HG02623 (cell line): ENCODE measurements around the gene TFCP2L1.

ENCODE experiments used
- ATAC-seq: cut with Tn5 transposase; IDR thresholded peaks from one replicate; pipeline ENCODE4 v1.9.1; 2021; ENCODE audit warnings: moderate library complexity; ENCODE audit not compliant: unreplicated experiment

TFCP2L1 gene

DNA sequence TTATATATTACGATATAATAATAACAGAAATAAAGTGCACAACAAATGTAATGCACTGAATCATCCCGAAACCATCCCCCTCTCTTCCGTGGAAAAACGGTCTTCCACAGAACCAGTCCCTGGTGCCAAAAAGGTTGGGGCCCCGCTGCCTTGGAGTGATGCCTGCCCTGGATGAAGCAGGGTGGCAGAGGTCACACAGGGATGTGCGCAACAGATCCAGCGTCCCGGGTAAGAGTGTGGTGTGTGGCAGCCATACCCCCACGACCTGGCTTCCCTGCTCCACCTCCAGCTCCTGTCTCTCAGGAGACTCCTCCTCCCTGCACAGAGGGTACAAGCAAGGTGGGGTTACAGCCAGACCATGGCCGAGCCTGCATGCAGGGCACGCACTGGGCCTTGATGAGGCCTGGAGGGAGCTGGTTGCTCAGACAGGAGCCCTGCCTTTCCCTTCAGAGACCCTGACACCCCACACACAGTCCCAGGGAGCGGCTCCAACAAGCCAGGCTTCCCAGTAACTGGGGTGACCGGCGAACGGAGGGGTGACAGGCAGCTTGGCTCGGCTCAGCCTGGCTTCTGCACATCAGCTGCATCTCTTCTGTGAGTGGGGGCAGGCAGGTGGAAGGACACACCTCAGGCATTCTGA, 41.1 kb downstream of the TFCP2L1 start:
- no peak for ATAC-seq

DNA sequence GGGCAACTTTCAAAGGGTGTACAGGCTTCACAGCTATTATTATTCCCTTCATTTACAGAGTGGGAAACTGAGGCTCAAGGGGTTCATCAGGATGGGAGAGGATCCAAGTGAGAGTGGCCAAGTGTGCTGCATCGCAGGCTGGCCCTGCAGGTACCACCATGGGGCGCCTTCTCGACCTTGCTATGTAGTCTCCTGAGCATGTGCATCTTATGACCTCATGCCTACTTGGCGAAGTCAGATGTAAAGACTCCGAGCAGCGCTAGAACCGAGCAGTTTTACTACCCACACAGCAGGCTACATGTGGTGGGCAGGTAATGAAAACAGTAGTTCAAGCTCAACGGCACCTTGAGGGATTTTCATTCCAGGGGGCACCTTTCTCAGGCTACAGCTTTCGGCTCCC, 42.0 kb downstream of the TFCP2L1 start:
- no peak for ATAC-seq

DNA sequence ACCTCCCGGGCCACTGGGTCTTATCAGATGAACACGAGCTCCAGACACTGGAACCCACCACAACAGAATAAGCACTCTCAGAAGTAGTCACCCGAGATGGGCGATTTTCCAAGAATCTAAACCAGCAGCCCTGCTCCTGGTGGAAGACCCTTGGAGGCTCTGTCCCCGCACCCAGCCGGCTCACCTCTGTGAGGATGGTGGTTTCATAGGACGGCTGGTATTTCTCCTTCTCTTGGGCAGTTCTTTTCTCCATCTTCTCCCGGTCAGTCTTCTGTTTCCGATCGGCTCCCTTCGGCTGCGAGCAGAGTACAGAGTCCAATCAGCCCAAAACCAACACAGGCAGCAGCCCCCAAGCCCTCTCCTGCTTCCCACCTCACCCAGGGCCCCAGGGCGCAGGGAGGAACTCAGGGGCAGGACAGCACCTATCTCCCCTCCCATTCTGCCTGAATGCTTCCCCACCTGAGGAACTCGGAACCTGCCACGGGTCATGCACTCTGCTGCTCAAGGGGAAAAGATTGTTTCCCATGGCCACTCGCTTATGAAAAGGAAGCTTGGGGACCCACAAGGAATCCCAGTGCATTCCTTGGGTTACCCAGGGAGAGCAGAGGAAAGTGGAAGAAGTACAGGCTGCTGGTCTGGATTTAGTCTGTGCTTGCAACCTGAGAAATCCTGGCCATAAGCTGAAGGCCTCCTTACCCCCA, 42.7 kb downstream of the TFCP2L1 start:
- no peak for ATAC-seq

DNA sequence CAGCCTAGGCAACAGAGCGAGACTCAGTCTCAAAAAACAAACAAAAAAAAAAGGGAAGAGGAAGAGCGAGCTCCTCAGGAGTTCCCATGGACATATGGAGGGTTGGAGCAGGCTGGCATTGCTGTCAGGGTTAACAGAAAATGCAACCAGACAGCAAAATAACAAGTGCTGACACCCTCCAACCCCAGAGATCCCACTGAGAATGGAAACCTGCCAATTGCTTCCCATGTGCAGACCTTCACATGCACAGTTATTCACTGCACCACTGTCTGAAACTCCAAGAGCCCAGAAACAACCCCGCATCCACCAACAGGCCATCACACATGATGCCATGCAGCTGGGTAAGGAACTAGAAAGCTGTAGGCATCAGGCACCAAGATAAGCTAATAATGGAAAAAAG, 43.5 kb downstream of the TFCP2L1 start:
- no peak for ATAC-seq

DNA sequence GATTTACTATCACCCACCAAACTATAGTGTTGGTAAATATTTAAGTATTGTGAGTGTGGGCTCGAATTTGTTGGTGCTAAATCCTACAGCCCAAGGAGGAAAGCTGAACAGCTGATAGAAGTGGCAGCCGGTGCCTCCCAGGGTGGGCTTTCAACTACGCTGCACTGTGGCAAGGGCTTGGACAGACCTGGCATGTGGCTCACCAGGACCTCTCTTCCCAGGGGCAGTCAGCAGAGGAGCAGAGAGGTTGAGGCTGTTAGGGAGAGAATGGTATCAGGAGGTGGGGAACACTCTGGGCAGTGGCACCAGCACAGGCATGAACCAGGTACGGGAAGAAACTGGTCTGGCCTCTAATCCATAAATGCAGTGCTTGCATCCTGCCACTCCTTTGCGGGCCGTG, 44.6 kb downstream of the TFCP2L1 start:
- no peak for ATAC-seq

DNA sequence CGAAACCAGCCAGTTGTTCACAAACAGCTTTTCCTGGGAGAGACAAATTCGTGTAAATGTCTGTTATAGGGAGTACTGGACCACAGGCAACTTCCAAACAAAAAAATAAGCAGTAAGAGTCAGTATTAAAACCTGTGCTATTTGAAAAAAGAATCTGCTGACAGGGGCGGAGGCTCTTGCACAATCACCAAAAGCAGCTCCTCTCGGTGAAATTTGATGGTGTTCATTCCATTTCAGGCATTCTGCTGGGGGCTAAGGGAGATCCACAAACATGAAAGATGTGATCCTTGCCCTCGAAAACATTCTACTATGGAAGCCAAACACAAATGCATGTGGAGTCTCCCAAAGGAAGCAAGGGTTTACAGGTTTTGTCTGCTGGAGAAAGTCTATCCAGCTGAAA, 45.0 kb downstream of the TFCP2L1 start:
- no peak for ATAC-seq

DNA sequence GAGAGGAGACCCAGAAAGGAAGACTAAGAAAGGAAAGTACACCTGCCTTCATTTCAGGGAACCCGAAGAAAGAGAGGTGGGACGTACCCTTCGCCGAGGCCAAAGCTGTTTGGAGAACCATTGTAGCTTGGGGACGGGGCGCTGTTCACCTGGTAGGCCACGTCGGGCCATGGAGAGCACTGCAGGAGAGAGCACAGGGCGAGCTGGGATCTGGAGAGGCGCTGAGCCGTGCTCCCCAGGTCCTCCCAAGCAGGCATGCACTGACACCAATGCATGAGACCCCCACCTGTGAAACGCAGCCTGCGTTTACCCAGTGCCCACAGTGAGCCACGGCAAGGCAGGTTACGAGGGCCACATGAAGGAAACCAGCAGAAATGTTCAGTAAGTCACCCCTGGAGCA, 45.5 kb downstream of the TFCP2L1 start:
- no peak for ATAC-seq

DNA sequence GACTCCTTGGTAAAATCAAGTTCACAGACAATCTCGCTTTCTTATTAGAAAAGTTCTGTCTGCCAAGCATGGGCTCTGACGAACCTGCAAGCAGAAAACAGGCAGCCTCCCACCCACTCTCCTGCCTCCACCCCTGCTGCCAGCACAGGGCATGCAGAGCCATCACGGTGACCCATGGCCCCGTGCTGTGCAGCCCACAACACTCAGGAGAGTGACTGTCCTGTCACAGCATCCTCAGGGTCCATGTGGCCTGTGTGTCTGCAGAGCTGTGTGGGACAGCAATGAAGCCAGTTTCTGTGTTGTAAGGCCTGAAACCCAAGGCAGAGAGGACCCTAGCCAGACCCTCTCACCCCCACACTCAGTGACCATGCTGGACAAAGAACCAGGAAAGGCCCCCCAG, 46.2 kb downstream of the TFCP2L1 start:
- no peak for ATAC-seq

DNA sequence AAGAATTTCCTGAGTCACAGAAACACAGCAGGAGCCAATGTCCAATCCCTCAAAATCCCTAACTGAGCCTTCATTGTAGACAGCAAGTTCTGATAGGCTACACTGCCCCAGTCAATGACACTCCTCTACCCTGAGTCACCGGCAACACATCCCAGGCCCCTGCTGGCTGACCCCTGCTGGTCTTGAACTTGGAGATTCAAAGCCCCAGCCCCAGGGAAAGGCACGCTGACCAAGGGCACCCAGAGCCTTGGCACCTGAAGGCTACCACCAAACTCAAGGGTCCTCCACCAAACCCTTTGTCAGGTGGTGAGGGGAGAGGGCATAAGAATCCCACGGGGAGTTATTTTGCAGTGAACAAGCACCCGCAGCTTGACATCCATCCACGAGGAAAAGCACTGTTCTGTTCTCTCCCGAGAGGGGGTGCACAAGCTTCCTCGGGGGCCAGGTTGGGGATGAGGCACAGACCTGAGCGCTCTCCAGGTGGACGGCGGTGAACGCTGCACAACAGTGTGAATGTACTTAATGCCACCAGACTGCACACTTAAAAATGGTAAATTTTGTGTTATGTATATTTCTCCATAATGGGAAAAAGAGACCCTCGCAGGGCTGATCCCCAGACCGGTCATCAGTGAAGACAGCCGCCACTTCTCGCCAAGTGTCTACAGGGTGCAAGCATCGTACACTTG, 46.9 kb downstream of the TFCP2L1 start:
- ATAC-seq, result no peak

DNA sequence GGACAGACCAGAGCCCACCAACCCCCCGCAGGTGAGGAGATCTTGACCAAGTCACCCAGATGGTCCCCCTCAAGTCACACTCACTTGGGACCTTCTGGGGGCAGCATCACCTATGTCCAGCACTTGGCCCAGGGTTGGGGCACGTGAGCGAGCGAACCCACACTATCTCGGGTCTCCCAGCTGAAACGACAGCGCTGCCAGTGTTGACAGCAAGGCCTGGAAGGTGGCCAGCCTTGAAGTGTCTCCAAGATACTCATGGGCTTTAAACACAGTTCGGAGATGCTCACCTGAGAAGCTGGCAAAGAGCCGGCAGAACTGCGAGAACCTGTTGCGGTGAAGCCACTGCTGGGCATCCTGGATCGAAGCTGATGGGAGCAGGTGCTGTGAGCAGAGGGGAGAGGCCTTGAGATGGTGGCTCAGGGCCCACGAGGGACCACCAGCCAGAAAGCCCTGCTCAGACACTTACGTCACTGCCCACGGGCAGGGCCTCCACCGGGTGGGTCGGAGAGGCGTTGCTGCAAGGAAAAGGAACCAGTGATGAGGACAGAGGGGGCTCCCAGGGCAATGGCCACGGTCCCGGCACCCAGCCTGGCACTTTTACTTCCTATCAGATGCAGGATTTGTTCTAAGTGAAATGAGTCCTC, 47.5 kb downstream of the TFCP2L1 start:
- ATAC-seq, result no peak

DNA sequence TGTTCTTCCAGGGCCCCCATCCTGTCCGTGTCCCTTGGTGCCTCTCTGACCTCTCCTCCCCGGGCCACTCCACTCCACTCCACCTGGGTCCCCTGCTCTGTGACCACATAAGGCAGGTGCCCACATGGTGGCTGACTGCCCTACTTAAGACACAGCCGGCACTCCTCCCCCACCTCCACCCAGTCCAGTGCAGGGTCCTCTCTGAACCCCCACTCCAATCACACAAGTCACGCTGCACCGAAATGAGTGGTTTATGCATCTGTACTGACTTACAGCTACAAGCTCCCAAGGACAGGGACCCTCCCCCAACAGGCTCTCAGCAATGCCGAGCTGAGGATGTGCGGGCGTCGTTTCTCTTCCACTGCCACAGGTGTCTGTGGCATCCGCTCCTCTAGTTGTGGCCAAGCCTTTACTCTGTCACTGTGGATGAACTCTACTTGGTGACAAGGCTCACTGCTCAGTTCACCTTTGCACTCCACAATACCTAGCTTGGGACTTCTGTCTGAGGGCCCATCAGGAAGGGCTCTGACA, 48.3 kb downstream of the TFCP2L1 start:
- ATAC-seq, result no peak

DNA sequence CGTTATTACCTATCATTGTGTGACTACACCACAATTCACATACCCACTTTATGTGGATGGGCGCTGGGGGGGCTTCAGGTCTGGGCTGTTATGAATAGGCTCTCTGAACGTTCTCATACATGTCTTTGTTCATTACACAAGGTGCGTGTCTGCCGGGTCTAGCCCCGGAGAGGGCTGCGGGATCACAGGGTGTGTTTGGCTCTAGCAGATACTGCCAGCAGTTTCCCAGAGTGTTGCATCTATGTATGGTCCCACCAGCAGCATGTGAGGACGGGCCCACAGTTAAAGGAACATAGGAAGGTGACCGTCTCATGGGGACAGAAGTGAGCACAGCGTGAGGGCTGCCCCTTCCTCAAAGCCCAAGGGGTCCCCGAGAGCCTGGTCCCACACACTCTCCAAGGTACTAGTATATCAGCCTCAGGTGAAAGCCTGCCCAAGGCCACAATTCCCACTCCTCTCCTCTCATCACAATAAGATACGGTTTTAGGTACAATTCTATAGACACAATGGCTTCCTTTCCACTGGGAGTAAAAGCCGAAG, 48.8 kb downstream of the TFCP2L1 start:
- no peak for ATAC-seq

DNA sequence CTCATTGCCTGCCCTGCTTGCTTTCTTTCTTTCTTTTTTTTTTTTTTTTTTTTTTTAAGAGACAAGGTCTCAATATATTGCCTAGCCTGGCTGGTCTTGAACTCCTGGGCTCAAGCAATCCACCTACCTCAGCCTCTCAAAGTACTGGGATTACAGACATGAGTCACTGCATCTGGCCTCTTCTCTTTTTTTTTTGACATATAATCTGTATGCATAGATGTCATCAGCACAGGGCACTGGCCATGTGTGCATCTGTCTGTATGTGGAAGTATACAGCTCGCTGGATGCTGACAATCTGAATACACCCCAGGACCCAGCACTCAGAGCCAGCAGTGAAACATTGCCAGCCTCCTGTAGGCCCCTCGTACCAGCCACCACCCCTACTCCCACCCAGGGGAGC, 49.5 kb downstream of the TFCP2L1 start:
- no peak for ATAC-seq

DNA sequence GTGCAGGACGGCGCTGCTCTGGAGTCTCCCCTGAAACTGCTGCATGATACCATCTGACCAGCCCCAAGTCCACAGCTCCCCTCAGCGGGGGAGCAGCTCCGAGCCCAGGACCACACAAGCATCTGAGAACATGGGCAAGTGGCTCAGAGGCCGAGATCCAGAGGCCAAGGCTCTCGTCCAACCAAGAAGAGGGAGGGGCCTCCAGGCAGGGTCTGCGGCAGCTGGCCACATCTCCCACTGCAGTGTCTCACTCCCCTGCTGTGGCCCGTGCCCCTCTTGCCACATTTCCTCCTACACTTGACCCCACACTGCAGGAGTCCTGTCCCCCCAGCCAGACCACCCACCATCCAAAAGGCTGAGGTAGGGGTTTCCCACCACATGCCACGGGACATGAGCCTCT, 50.2 kb downstream of the TFCP2L1 start:
- ATAC-seq, result no peak

DNA sequence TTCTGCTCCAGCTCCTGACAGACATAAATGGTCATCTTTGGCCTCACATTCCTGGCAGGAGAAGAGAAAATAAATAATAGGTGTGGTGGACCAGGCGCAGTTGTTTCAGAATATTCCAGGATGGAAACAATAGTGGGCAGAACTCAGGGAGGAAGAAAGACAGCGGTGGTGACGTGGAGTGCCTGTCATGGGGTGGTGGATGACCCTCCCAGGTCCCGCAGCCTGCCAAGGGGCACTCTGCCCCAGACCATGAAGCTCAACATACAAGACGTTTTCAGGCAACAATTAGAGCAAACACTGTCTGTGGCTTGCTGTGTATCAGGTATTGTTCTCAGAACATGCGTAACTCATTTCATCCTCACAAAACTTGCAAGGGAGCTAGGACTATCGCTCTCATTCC, 50.9 kb downstream of the TFCP2L1 start:
- ATAC-seq, result no peak

DNA sequence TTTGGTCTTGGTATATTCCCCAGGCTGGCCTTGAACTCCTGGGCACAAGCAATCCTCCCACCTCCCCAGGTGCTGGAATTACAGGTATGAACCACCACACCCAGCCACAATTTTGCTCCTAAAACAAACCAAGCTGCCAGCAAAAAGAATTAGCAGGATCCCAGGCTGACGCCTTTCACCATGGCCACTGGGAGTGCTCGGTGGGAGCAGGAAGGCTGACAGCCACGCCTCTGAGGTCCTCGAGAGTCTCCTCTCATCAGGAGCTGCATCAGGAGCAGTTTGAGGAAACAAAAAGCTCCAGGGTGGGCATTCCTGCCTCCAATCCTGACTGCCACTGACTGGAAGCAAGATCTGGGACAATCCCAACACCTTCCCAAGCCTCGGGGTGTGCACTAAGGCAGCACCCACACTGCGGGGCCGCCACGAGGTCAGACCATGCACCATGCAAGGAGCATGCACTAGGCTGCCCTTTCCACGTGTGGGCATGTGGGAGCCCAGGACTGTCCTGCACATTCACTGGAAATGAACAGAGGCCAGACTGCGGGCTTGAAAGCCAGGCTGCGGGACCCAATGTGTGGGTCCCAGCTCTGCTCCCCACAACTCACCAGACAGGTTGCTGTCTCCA, 51.4 kb downstream of the TFCP2L1 start:
- no peak for ATAC-seq

DNA sequence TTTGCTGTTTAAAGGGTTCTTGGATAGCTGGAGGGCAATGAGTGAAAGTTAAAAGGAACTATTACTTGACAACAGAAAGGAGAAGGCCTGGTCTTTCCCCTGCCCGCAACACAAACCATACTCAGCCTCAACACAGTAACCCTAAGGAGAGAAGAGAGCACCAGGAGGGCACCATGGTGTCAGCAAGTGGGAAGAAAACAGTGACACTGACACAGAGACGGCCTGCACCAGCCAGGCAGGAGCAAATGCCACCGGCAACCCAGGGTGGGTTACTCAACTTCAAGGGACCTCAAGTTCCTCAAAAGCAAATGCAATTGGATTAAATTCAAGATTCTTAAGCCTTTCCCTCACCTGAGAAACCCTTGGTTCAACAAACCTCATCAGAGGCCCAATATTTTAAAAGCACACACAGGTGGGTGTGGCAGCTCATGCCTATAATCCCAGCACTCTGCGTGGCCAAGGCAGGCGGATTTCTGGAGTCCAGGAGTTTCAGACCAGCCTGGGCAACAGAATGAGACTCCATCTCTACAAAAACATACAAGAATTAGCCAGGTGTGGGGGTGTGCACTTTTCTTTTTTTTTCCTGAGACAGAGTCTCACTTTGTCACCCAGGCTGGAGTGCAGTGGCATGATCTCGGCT, 52.3 kb downstream of the TFCP2L1 start:
- ATAC-seq, result no peak

DNA sequence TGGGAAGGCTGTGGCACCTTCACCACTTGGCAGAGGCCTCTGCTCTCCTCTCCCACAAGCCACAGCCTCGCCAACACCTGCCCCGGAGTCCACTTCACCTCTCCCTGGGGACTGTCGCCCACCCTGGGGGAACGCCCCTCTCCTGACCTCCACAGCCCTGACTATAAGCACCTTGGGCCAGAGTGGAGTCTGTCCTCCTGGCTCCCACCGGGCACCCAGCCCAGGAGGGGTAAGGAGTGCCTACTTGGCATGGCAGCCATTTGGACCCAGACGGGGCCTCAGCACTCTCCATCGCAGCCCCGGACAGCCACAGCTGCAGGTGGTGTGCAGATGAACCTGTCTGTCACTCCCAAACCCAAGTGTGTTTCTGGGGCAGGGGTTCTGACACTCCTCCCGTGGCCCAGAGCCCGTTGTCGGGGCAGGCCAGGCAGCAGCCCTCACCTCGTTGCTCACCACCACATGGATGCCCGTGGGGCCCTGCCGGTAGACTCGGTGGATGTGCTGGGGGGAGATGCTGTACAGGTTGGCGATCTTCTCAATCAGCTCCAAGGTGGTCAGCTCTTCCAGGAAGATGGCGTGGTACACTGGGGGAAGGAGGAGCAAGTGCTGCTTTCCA, 53.5 kb downstream of the TFCP2L1 start:
- no peak for ATAC-seq

DNA sequence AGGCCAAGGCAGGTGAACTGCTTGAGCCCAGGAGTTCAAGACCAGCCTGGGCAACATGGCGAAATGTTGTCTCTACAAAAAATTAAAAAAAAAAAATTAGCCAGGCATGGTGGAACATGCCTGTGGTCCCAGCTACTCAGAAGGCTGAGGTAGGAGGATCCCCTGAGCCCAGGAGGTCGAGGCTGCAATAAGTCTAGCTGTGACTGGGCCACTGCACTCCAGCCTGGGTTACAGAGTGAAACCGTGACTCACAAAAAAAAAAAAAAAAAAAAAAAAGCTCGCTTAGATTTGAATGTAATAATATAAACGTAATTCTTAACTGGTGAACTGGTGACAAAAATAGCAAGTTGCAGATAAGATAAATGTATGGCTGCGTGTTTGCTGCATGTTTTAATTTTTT, 56.5 kb downstream of the TFCP2L1 start:
- no peak for ATAC-seq
